Measurements from ENCODE around the gene RRP7A. TPM values are rescaled to one million over a fixed set of nuclear protein-coding genes. Genes with fewer than 3 reads are reported as not detected.
"Not testable (repeated sequence)": the region's sequence is repeated elsewhere in the genome, so short reads cannot be mapped to it uniquely, and the experiment has no call there.

The RRP7A gene
- polyA plus RNA-seq, 4 donors: 7.0 to 38.1 (median 17.7) TPM

GRCh38 chr22:42531401-42532084, 11.9 kb upstream of the RRP7A start:
- H3K4me3 ChIP-seq (ENCODE audit: low read depth in 1 of 3, low read length in 3 of 3); H3K9me3 ChIP-seq (ENCODE audit: control insufficient read depth in 2 of 2, insufficient read depth in 1 of 2, low read depth in 1 of 2, low read length in 1 of 2); DNase-seq; H3K27ac ChIP-seq (ENCODE audit: low read depth in 1 of 3, low read length in 2 of 3); H3K4me1 ChIP-seq (ENCODE audit: control insufficient read depth in 3 of 3, insufficient read depth in 2 of 3, low read depth in 1 of 3, low read length in 2 of 3); H3K36me3 ChIP-seq (ENCODE audit: control insufficient read depth in 3 of 3, insufficient read depth in 2 of 3, low read depth in 1 of 3, low read length in 3 of 3); FAIRE-seq; H3K27me3 ChIP-seq (ENCODE audit: control insufficient read depth in 3 of 3, insufficient read depth in 3 of 3, low read length in 3 of 3): not testable (repeated sequence)
- 83 to 88% (median 86%) methylated on average over 23 to 24 of the region's 24 CpGs for WGBS, 3 donors

GRCh38 chr22:42529435-42529834, 9.8 kb upstream of the RRP7A start:
- not testable (repeated sequence) for H3K4me3 ChIP-seq (ENCODE audit: low read depth in 1 of 3, low read length in 3 of 3); DNase-seq; H3K9me3 ChIP-seq (ENCODE audit: control insufficient read depth in 2 of 2, insufficient read depth in 1 of 2, low read depth in 1 of 2, low read length in 1 of 2); H3K27ac ChIP-seq (ENCODE audit: low read depth in 1 of 3, low read length in 2 of 3); FAIRE-seq; H3K36me3 ChIP-seq (ENCODE audit: control insufficient read depth in 3 of 3, insufficient read depth in 2 of 3, low read depth in 1 of 3, low read length in 3 of 3); H3K4me1 ChIP-seq (ENCODE audit: control insufficient read depth in 3 of 3, insufficient read depth in 2 of 3, low read depth in 1 of 3, low read length in 2 of 3); H3K27me3 ChIP-seq (ENCODE audit: control insufficient read depth in 3 of 3, insufficient read depth in 3 of 3, low read length in 3 of 3)
- 95 to 98% (median 97%) methylated on average over 6 to 8 of the region's 8 CpGs for WGBS, 3 donors

GRCh38 chr22:42528591-42529307, 9.2 kb upstream of the RRP7A start:
- Histone ChIP-seq H3K4me1 (ENCODE audit: control insufficient read depth in 3 of 3, insufficient read depth in 2 of 3, low read depth in 1 of 3, low read length in 2 of 3) (no peaks in the 10 kb centered on the region), H3K36me3 (ENCODE audit: control insufficient read depth in 3 of 3, insufficient read depth in 2 of 3, low read depth in 1 of 3, low read length in 3 of 3) (no peaks in the 10 kb centered on the region), H3K27ac (ENCODE audit: low read depth in 1 of 3, low read length in 2 of 3) (no peak overlapping the region), H3K9me3 (ENCODE audit: control insufficient read depth in 2 of 2, insufficient read depth in 1 of 2, low read depth in 1 of 2, low read length in 1 of 2) (no peaks in the 10 kb centered on the region), H3K4me3 (ENCODE audit: low read depth in 1 of 3, low read length in 3 of 3) (no peak overlapping the region), H3K27me3 (ENCODE audit: control insufficient read depth in 3 of 3, insufficient read depth in 3 of 3, low read length in 3 of 3) (no peaks in the 10 kb centered on the region)
- 88 to 93% (median 92%) methylated on average over 10 to 11 of the region's 11 CpGs for WGBS, 3 donors
- no peak for DNase-seq
- no peak for FAIRE-seq

- H3K27ac ChIP-seq (ENCODE audit: low read depth in 1 of 3, low read length in 2 of 3): no peak overlapping the region
- WGBS, 3 donors: 95 to 98% (median 96%) methylated on average over 15 of the region's 15 CpGs
- no peak for DNase-seq
- H3K27me3 ChIP-seq (ENCODE audit: control insufficient read depth in 3 of 3, insufficient read depth in 3 of 3, low read length in 3 of 3): no peaks in the 10 kb centered on the region
- H3K4me1 ChIP-seq (ENCODE audit: control insufficient read depth in 3 of 3, insufficient read depth in 2 of 3, low read depth in 1 of 3, low read length in 2 of 3): peaks cover 0 to 3% (median 0%) of the 10 kb centered on the region in 3 donors
- no peak for FAIRE-seq
- peaks cover 0 to 4% (median 0%) of the 10 kb centered on the region in 3 donors for H3K36me3 ChIP-seq (ENCODE audit: control insufficient read depth in 3 of 3, insufficient read depth in 2 of 3, low read depth in 1 of 3, low read length in 3 of 3)
- H3K9me3 ChIP-seq (ENCODE audit: control insufficient read depth in 2 of 2, insufficient read depth in 1 of 2, low read depth in 1 of 2, low read length in 1 of 2): no peaks in the 10 kb centered on the region
- H3K4me3 ChIP-seq (ENCODE audit: low read depth in 1 of 3, low read length in 3 of 3): no peak overlapping the region
These were observed 3.0 kb upstream of the RRP7A start for GRCh38 chr22:42522546-42522945.

GRCh38 chr22:42521228-42521546, 1.6 kb upstream of the RRP7A start:
- no peaks in the 10 kb centered on the region for H3K9me3 ChIP-seq (ENCODE audit: control insufficient read depth in 2 of 2, insufficient read depth in 1 of 2, low read depth in 1 of 2, low read length in 1 of 2)
- no peaks in the 10 kb centered on the region for H3K27me3 ChIP-seq (ENCODE audit: control insufficient read depth in 3 of 3, insufficient read depth in 3 of 3, low read length in 3 of 3)
- no peak overlapping the region for H3K4me3 ChIP-seq (ENCODE audit: low read depth in 1 of 3, low read length in 3 of 3)
- peaks cover 0 to 3% (median 0%) of the 10 kb centered on the region in 3 donors for H3K4me1 ChIP-seq (ENCODE audit: control insufficient read depth in 3 of 3, insufficient read depth in 2 of 3, low read depth in 1 of 3, low read length in 2 of 3)
- no peak overlapping the region for H3K27ac ChIP-seq (ENCODE audit: low read depth in 1 of 3, low read length in 2 of 3)
- 85 to 91% (median 85%) methylated on average over 9 of the region's 9 CpGs for WGBS, 3 donors
- H3K36me3 ChIP-seq (ENCODE audit: control insufficient read depth in 3 of 3, insufficient read depth in 2 of 3, low read depth in 1 of 3, low read length in 3 of 3): peaks cover 0 to 15% (median 0%) of the 10 kb centered on the region in 3 donors
- DNase-seq (no peak), FAIRE-seq (no peak)

- peaks cover 0 to 32% (median 0%) of the 10 kb centered on the region in 3 donors for H3K36me3 ChIP-seq (ENCODE audit: control insufficient read depth in 3 of 3, insufficient read depth in 2 of 3, low read depth in 1 of 3, low read length in 3 of 3)
- H3K27me3 ChIP-seq (ENCODE audit: control insufficient read depth in 3 of 3, insufficient read depth in 3 of 3, low read length in 3 of 3); FAIRE-seq; H3K9me3 ChIP-seq (ENCODE audit: control insufficient read depth in 2 of 2, insufficient read depth in 1 of 2, low read depth in 1 of 2, low read length in 1 of 2); H3K4me1 ChIP-seq (ENCODE audit: control insufficient read depth in 3 of 3, insufficient read depth in 2 of 3, low read depth in 1 of 3, low read length in 2 of 3): not testable (repeated sequence)
- H3K4me3 ChIP-seq (ENCODE audit: low read depth in 1 of 3, low read length in 3 of 3): peak overlapping the region; percentile 61 to 73 (median 66)
- WGBS, 3 donors: 14 to 44% (median 19%) methylated on average over 6 to 19 of the region's 28 CpGs
- peak in 1 of 2 donors; percentile 24 for DNase-seq
- H3K27ac ChIP-seq (ENCODE audit: low read depth in 1 of 3, low read length in 2 of 3): peak overlapping the region in 2 of 3 donors; percentile 45 to 86
These were observed 715 bp downstream of the RRP7A start for GRCh38 chr22:42518638-42519524.

- WGBS, 3 donors: 95 to 97% (median 95%) methylated on average over 7 of the region's 7 CpGs
- not testable (repeated sequence) for DNase-seq; H3K9me3 ChIP-seq (ENCODE audit: control insufficient read depth in 2 of 2, insufficient read depth in 1 of 2, low read depth in 1 of 2, low read length in 1 of 2); H3K27ac ChIP-seq (ENCODE audit: low read depth in 1 of 3, low read length in 2 of 3); FAIRE-seq; H3K4me3 ChIP-seq (ENCODE audit: low read depth in 1 of 3, low read length in 3 of 3); H3K27me3 ChIP-seq (ENCODE audit: control insufficient read depth in 3 of 3, insufficient read depth in 3 of 3, low read length in 3 of 3)
- H3K4me1 ChIP-seq (ENCODE audit: control insufficient read depth in 3 of 3, insufficient read depth in 2 of 3, low read depth in 1 of 3, low read length in 2 of 3): peaks cover 0 to 11% (median 0%) of the 10 kb centered on the region in 3 donors
- H3K36me3 ChIP-seq (ENCODE audit: control insufficient read depth in 3 of 3, insufficient read depth in 2 of 3, low read depth in 1 of 3, low read length in 3 of 3): peaks cover 0 to 43% (median 5%) of the 10 kb centered on the region in 3 donors
These were observed 2.5 kb downstream of the RRP7A start for GRCh38 chr22:42517103-42517502.

DNA sequence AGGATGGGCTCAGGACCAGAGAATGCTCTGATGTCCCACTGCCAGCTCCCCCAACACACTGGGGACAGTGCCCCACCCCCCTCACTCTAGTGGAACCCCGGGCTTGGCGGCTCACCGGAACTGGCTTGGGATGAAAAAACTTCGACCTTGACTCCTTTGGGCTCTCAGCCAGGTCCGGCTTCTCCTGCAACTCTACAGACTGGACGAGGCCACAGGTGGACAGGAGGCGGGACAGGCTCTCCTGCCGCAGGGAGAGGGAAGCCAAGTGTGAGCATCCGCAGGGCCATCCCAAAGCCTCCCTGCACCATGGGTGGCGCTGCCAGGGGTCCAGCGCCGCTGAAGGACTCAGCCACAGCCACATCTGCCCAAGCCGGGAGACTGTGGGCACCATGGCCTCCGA, 3.7 kb downstream of the RRP7A start:
- Histone ChIP-seq H3K36me3 (ENCODE audit: control insufficient read depth in 3 of 3, insufficient read depth in 2 of 3, low read depth in 1 of 3, low read length in 3 of 3) (peaks cover 0 to 55% (median 5%) of the 10 kb centered on the region in 3 donors), H3K27me3 (ENCODE audit: control insufficient read depth in 3 of 3, insufficient read depth in 3 of 3, low read length in 3 of 3) (no peaks in the 10 kb centered on the region), H3K9me3 (ENCODE audit: control insufficient read depth in 2 of 2, insufficient read depth in 1 of 2, low read depth in 1 of 2, low read length in 1 of 2) (no peaks in the 10 kb centered on the region), H3K27ac (ENCODE audit: low read depth in 1 of 3, low read length in 2 of 3) (no peak overlapping the region), H3K4me1 (ENCODE audit: control insufficient read depth in 3 of 3, insufficient read depth in 2 of 3, low read depth in 1 of 3, low read length in 2 of 3) (peaks cover 0 to 19% (median 0%) of the 10 kb centered on the region in 3 donors), H3K4me3 (ENCODE audit: low read depth in 1 of 3, low read length in 3 of 3) (no peak overlapping the region)
- no peak for FAIRE-seq
- no peak for DNase-seq
- WGBS, 3 donors: 48 to 77% (median 74%) methylated on average over 11 to 14 of the region's 14 CpGs

Data from small intestine (tissue), 7 donors.